Measurements from ENCODE around the gene RHBDD1.

Gene RHBDD1

GRCh38 chr2:227031379-227031778, 195.5 kb downstream of the RHBDD1 start:
- DNase-seq (ENCODE audit: low read depth), result no peak

GRCh38 chr2:227033471-227034148, 197.8 kb downstream of the RHBDD1 start:
- no peak for DNase-seq (ENCODE audit: low read depth)

GRCh38 chr2:227035711-227036367, 200.0 kb downstream of the RHBDD1 start:
- DNase-seq (ENCODE audit: low read depth), result no peak

- DNase-seq (ENCODE audit: low read depth), result no peak
Measured at GRCh38 chr2:227036527-227036926, 200.7 kb downstream of the RHBDD1 start.

GRCh38 chr2:227038550-227039189, 202.8 kb downstream of the RHBDD1 start:
- no peak for DNase-seq (ENCODE audit: low read depth)

GRCh38 chr2:227043981-227044380, 208.1 kb downstream of the RHBDD1 start:
- DNase-seq (ENCODE audit: low read depth), result no peak

All from T-helper 22 cell (primary cell).